Breast epithelium (tissue), 3 donors: ENCODE results near the gene TRIM66.

ENCODE experiments used
- POLR2A ChIP-seq: fragments of 450-650 bp; IDR thresholded peaks from one replicate; pipeline ENCODE4 v1.6.1; 2016; ENCODE audit warnings: antibody characterized with exemption, mild to moderate bottlenecking, moderate library complexity
- TF ChIP-seq, protein P1 (sequence below), 3 donors: fragments of 450-650 bp; IDR thresholded peaks; one replicate each; pipeline ENCODE4 v1.5.1; 2016 to 2017; ENCODE audit warnings: antibody characterized with exemption in 3 of 3, mild to moderate bottlenecking in 3 of 3, moderate library complexity in 3 of 3

DNA sequence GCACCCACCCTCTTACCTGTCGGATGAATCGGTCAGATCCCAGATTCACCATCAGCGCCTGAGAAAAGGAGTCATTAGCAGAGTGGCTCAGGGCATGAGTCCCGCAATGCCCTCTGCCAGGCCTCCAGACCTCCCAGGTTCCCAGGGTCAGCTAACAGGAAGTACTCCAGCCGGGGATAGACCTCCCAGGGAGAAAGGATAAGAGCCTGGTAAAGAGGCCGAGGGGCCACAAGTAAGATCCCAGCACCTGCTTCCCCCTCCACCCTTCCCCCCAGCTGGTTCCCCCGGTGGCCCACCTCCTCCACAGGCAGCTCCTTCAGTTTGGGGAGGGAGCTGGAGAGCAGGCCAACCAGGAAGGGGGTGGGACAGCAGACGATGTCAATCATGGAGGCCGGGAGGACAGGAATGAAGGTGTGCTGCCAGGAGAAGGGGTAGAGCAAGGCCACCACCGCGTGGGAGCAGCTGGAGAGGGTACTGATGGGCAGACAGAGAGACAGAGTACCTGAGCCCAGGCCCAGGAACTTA, 16.5 kb upstream of the TRIM66 start:
- no peak for TF ChIP-seq POLR2A
- TF ChIP-seq, protein P1, sequence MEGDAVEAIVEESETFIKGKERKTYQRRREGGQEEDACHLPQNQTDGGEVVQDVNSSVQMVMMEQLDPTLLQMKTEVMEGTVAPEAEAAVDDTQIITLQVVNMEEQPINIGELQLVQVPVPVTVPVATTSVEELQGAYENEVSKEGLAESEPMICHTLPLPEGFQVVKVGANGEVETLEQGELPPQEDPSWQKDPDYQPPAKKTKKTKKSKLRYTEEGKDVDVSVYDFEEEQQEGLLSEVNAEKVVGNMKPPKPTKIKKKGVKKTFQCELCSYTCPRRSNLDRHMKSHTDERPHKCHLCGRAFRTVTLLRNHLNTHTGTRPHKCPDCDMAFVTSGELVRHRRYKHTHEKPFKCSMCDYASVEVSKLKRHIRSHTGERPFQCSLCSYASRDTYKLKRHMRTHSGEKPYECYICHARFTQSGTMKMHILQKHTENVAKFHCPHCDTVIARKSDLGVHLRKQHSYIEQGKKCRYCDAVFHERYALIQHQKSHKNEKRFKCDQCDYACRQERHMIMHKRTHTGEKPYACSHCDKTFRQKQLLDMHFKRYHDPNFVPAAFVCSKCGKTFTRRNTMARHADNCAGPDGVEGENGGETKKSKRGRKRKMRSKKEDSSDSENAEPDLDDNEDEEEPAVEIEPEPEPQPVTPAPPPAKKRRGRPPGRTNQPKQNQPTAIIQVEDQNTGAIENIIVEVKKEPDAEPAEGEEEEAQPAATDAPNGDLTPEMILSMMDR (IDR thresholded peaks at IDR 0.05), result no peak
